Fibroblast of lung (primary cell): ENCODE measurements around the gene GCC1.

Experiments
- EZH2 ChIP-seq: IDR thresholded peaks from 2 replicates; pipeline ENCODE4 v1.5.1; 2012; ENCODE audit warnings: low read length, control low read depth, mild to moderate bottlenecking; ENCODE audit errors: missing control alignments
- TF ChIP-seq, protein P1 (sequence below), 2 donors: IDR thresholded peaks in 1 of 2; conservative IDR thresholded peaks in 1 of 2; 1 replicate in 1 of 2; 2 replicates in 1 of 2; pipeline ENCODE4 v1.5.1; 2011 to 2012; ENCODE audit warnings: low read length in 2 of 2, control low read depth in 1 of 2, inconsistent platforms in 1 of 2, low read depth in 1 of 2, mild to moderate bottlenecking in 1 of 2

DNA sequence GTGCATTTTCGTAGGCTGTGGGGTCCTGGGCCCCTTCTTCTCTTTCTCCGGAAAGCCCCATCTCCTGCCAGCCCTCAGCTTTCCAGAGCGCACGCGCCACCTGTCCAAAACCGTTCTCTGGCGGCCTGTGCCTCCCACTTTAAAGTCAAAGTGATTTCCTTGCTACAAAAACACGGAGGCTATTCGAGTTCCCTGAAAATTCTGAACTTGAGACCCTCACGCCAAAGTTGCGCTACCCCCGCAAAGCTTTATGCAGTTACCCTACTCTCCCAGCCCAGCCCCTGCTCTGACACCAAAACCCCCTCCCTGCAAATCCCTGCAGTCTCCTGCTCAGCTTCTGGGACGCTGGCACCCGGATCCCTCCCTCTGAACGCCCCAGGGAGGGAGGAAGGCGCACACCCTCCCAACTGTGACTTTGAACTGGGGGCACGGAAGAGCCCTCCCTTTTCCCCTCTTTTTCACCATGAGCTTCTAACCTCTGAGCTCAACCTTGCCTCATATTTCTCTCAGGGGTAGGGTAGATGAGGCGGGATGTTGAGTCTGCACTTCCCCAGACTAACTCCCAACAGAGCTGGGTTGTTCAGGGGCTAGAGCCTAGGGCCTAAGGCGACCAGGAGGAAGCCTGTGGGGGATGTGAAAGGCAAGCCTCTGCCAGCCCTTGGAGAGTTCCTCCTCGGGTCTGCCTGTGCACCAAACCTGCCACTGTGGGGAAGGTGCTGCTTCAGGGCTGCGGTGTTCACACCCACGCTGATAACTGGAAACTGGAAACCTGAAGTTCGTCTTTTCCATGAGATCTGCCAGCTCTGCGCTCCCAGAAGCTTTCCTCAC, 35.2 kb upstream of the GCC1 start:
- TF ChIP-seq, protein P1, sequence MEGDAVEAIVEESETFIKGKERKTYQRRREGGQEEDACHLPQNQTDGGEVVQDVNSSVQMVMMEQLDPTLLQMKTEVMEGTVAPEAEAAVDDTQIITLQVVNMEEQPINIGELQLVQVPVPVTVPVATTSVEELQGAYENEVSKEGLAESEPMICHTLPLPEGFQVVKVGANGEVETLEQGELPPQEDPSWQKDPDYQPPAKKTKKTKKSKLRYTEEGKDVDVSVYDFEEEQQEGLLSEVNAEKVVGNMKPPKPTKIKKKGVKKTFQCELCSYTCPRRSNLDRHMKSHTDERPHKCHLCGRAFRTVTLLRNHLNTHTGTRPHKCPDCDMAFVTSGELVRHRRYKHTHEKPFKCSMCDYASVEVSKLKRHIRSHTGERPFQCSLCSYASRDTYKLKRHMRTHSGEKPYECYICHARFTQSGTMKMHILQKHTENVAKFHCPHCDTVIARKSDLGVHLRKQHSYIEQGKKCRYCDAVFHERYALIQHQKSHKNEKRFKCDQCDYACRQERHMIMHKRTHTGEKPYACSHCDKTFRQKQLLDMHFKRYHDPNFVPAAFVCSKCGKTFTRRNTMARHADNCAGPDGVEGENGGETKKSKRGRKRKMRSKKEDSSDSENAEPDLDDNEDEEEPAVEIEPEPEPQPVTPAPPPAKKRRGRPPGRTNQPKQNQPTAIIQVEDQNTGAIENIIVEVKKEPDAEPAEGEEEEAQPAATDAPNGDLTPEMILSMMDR (conservative IDR thresholded peaks at IDR 0.05 in 1 of 2, IDR thresholded peaks at IDR 0.05 in 1 of 2; ENCODE audit: low read depth in 1 of 2, low read length in 2 of 2), result no peak
- TF ChIP-seq EZH2, result no peak
